SW480 (cell line): Measurements from ENCODE around the gene VAMP3.
A peak's percentile ranks its signal among the peaks of the same experiment; 100 is the strongest.

Experiments
- DNase-seq: peaks from one replicate; pipeline ENCODE4 v3.0.0-alpha.2; 2016; ENCODE audit warnings: low spot score

Gene VAMP3

GRCh38 chr1:7770997-7771822 lies at the start of gene VAMP3:
Gene VAMP3, plus strand, starts transcription at chr1:7771296. Its CDS starts 88 bp downstream, at chr1:7771384.
- DNase-seq, result peak; percentile 80

- DNase-seq, result no peak
Measured at GRCh38 chr1:7721940-7722669, 49.0 kb upstream of the VAMP3 start.

GRCh38 chr1:7722670-7723012 lies 48.5 kb upstream of the VAMP3 start:
- DNase-seq, result no peak

- DNase-seq, result no peak
Measured at GRCh38 chr1:7726623-7727022, 44.5 kb upstream of the VAMP3 start.

GRCh38 chr1:7727809-7728471 lies 43.2 kb upstream of the VAMP3 start:
- DNase-seq, result no peak

- DNase-seq, result no peak
Measured at GRCh38 chr1:7729761-7730160, 41.3 kb upstream of the VAMP3 start.

- DNase-seq, result no peak
Measured at GRCh38 chr1:7732331-7732730, 38.8 kb upstream of the VAMP3 start.

- no peak for DNase-seq
Measured at GRCh38 chr1:7733276-7733675, 37.8 kb upstream of the VAMP3 start.

GRCh38 chr1:7738044-7738443 lies 33.1 kb upstream of the VAMP3 start:
- no peak for DNase-seq

- no peak for DNase-seq
Measured at GRCh38 chr1:7743346-7743745, 27.8 kb upstream of the VAMP3 start.

GRCh38 chr1:7744882-7745281 lies 26.2 kb upstream of the VAMP3 start:
- no peak for DNase-seq

GRCh38 chr1:7745783-7746182 lies 25.3 kb upstream of the VAMP3 start:
- no peak for DNase-seq

GRCh38 chr1:7747605-7748004 lies 23.5 kb upstream of the VAMP3 start:
- no peak for DNase-seq

- no peak for DNase-seq
Measured at GRCh38 chr1:7749126-7749525, 22.0 kb upstream of the VAMP3 start.

- no peak for DNase-seq
Measured at GRCh38 chr1:7751174-7751573, 19.9 kb upstream of the VAMP3 start.

GRCh38 chr1:7752512-7753417 lies 18.3 kb upstream of the VAMP3 start:
- DNase-seq, result peak; percentile 46

- no peak for DNase-seq
Measured at GRCh38 chr1:7753641-7754040, 17.5 kb upstream of the VAMP3 start.

GRCh38 chr1:7754234-7754633 lies 16.9 kb upstream of the VAMP3 start:
- no peak for DNase-seq

- no peak for DNase-seq
Measured at GRCh38 chr1:7755448-7755847, 15.6 kb upstream of the VAMP3 start.

- DNase-seq, result no peak
Measured at GRCh38 chr1:7760245-7760644, 10.9 kb upstream of the VAMP3 start.

GRCh38 chr1:7761103-7761502 lies 10.0 kb upstream of the VAMP3 start:
- no peak for DNase-seq

GRCh38 chr1:7767176-7767575 lies 3.9 kb upstream of the VAMP3 start:
- no peak for DNase-seq
